KMS-11 (cell line): ENCODE measurements around the gene ARHGAP22.

Experiments
- H2AFZ ChIP-seq: fragments of 200-600 bp; sonication (generic); 2 replicates; pipeline ENCODE4 v1.6.1; 2016; ENCODE audit warnings: antibody characterized with exemption, mixed run types, low read depth
- H3K27ac ChIP-seq: fragments of 200-600 bp; sonication (generic); 2 replicates; pipeline ENCODE4 v1.6.1; 2016; ENCODE audit warnings: mild to moderate bottlenecking, mixed run types
- H3K27me3 ChIP-seq: fragments of 200-600 bp; sonication (generic); 2 replicates; pipeline ENCODE4 v1.6.1; 2017; ENCODE audit warnings: mild to moderate bottlenecking, low read depth, mixed run types, moderate library complexity; ENCODE audit not compliant: insufficient read depth
- H3K36me3 ChIP-seq: fragments of 200-600 bp; sonication (generic); 2 replicates; pipeline ENCODE4 v1.6.1; 2017; ENCODE audit warnings: mild to moderate bottlenecking, mixed run types; ENCODE audit not compliant: insufficient read depth
- H3K4me1 ChIP-seq: fragments of 200-600 bp; sonication (generic); 2 replicates; pipeline ENCODE4 v1.6.1; 2016; ENCODE audit warnings: mild to moderate bottlenecking, low read depth, mixed run types; ENCODE audit not compliant: poor library complexity, severe bottlenecking
- H3K4me2 ChIP-seq: fragments of 200-600 bp; sonication (generic); 2 replicates; pipeline ENCODE4 v1.7.0; 2016; ENCODE audit warnings: mild to moderate bottlenecking, mixed run types
- H3K4me3 ChIP-seq: fragments of 200-600 bp; sonication (generic); IDR thresholded peaks from 2 replicates; pipeline ENCODE4 v1.6.1; 2017; ENCODE audit warnings: low read depth, low read length, mixed read lengths; ENCODE audit not compliant: insufficient read depth
- H3K79me2 ChIP-seq: fragments of 200-600 bp; sonication (generic); 2 replicates; pipeline ENCODE4 v1.6.1; 2016; ENCODE audit warnings: low read depth, mixed run types; ENCODE audit not compliant: insufficient read depth
- H3K9ac ChIP-seq: fragments of 200-600 bp; sonication (generic); 2 replicates; pipeline ENCODE4 v1.6.1; 2016; ENCODE audit warnings: mild to moderate bottlenecking, mixed run types
- H4K20me1 ChIP-seq: fragments of 200-600 bp; sonication (generic); 2 replicates; pipeline ENCODE4 v1.6.1; 2016; ENCODE audit warnings: mild to moderate bottlenecking, mixed run types; ENCODE audit not compliant: insufficient read depth
- CTCF ChIP-seq: fragments of 200-600 bp; sonication (generic); conservative IDR thresholded peaks from 2 replicates; pipeline ENCODE4 v1.6.1; 2017; ENCODE audit warnings: low read depth, mild to moderate bottlenecking, antibody characterized with exemption, low read length, moderate library complexity, mixed read lengths

ARHGAP22 gene

GRCh38 chr10:48504141-48504885 lies 100.6 kb downstream of the ARHGAP22 start:
- H3K79me2 ChIP-seq, result no peaks in the 10 kb centered on the region
- no peak overlapping the region for H2AFZ ChIP-seq
- no peak overlapping the region for H3K4me3 ChIP-seq
- H4K20me1 ChIP-seq, result no peaks in the 10 kb centered on the region
- no peak overlapping the region for H3K9ac ChIP-seq
- H3K4me1 ChIP-seq, result no peaks in the 10 kb centered on the region
- no peaks in the 10 kb centered on the region for H3K27me3 ChIP-seq
- no peak overlapping the region for H3K4me2 ChIP-seq
- H3K27ac ChIP-seq, result no peak overlapping the region
- no peak for TF ChIP-seq CTCF
- no peaks in the 10 kb centered on the region for H3K36me3 ChIP-seq

DNA sequence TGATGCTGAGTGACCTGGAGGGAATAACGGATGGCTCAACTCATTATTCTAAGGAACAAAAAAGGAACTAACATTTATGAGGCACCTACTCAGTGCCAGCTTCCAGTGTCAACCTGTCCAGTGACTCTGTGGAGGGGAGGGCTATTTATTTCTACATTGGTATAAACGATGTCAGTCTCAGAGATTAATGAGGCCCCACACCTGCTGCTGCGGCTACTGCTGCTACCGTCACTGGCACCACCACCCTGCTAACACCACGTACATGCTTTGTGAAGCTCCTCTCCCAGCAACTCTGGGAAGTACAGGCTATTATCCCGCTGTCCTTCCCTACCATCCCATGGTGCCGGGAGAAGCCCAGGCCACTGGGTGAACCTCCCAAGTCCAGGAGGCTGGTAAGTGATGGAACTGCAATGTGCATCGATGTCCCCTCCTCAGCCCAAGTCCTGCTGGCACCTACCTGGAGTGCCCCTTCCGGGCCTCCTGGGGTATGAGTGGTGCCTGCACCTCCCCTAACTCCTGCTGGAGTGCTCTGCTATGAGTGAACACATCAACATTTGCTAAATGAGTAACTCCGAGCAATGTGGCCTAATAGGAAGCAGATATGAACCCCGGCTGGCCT lies 101.5 kb downstream of the ARHGAP22 start:
- H3K9ac ChIP-seq, result no peak overlapping the region
- H3K27me3 ChIP-seq, result no peaks in the 10 kb centered on the region
- no peak overlapping the region for H2AFZ ChIP-seq
- no peak overlapping the region for H3K27ac ChIP-seq
- no peaks in the 10 kb centered on the region for H3K4me1 ChIP-seq
- no peak for TF ChIP-seq CTCF
- no peak overlapping the region for H3K4me3 ChIP-seq
- no peaks in the 10 kb centered on the region for H4K20me1 ChIP-seq
- H3K4me2 ChIP-seq, result no peak overlapping the region
- H3K36me3 ChIP-seq, result no peaks in the 10 kb centered on the region
- H3K79me2 ChIP-seq, result no peaks in the 10 kb centered on the region

GRCh38 chr10:48502791-48503190 lies 102.1 kb downstream of the ARHGAP22 start:
- TF ChIP-seq CTCF, result no peak
- Histone ChIP-seq H2AFZ (no peak overlapping the region), H3K27me3 (no peaks in the 10 kb centered on the region), H3K9ac (no peak overlapping the region), H3K79me2 (no peaks in the 10 kb centered on the region), H4K20me1 (no peaks in the 10 kb centered on the region), H3K4me1 (no peaks in the 10 kb centered on the region), H3K36me3 (no peaks in the 10 kb centered on the region), H3K27ac (no peak overlapping the region), H3K4me3 (no peak overlapping the region), H3K4me2 (no peak overlapping the region)

DNA sequence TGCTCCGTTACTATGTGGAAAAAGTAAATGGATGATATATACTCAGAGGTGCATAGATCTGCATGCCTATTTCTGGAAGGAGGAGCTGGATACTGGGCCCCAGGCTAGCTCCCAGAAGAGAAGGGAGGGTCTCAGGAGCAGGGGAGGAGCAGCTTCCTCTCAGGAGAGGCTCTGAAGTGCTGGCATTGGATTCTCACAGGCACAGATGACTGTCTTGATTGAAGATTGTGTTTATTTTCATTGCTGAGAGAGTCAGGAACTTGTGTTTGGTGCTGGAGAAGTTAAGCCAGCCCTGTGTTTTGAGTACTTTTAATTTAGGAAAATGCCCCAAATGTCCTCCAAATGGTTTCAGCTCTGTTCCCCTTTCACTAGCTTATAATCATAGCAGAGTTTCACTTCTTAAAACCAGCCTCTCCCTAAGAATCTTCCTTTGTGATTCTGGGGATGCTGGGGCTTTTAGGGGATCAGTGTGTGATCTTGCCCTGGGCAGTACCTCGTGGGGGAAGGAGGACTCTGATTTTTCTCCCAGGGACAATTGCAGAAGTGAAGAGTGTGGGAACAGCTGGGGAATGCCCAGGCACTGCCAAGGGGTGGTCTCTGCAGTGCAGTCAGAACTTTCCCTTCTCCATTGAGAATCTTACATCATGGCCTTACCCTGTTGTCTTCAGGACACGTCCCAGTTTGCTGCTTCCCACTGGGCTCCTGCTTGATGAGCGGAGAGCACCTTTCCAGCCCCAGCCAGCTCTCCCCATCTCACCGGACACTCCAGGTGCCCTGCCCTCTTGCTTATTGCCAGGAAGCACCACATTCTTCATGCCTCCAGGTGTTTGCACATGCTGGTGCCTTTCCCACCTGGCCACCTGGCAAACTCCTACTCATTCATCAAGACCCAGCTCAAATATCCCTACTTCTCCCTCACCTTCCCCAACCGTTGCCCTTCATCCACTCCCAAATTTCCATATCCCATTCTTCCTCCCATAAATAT lies 102.8 kb downstream of the ARHGAP22 start:
- H3K4me2 ChIP-seq, result no peak overlapping the region
- H3K27me3 ChIP-seq, result no peaks in the 10 kb centered on the region
- H2AFZ ChIP-seq, result no peak overlapping the region
- no peak overlapping the region for H3K27ac ChIP-seq
- H3K4me3 ChIP-seq, result no peak overlapping the region
- no peaks in the 10 kb centered on the region for H3K4me1 ChIP-seq
- no peak for TF ChIP-seq CTCF
- no peaks in the 10 kb centered on the region for H3K36me3 ChIP-seq
- H3K9ac ChIP-seq, result no peak overlapping the region
- H4K20me1 ChIP-seq, result no peaks in the 10 kb centered on the region
- no peaks in the 10 kb centered on the region for H3K79me2 ChIP-seq
